ENCODE data around the gene TRIM17. TPM values are rescaled to one million over a fixed set of nuclear protein-coding genes. Genes with fewer than 3 reads are reported as not detected.

Gene TRIM17
- total RNA-seq, 1 donor from 2014 or later: 2.6 TPM

- DNase-seq (no peak), ATAC-seq (no peak)
- no peak overlapping the region for H3K27ac ChIP-seq
- TF ChIP-seq CTCF (IDR thresholded peaks at IDR 0.05): no peak
- H3K36me3 ChIP-seq: no peaks in the 10 kb centered on the region
- intact Hi-C loops (cut with DNase I): no loop called here
- H3K4me1 ChIP-seq: no peaks in the 10 kb centered on the region
- H3K27me3 ChIP-seq: peaks cover 8% of the 10 kb centered on the region
- H3K9me3 ChIP-seq: no peaks in the 10 kb centered on the region
- H3K4me3 ChIP-seq: no peak overlapping the region
Observed at GRCh38 chr1:228429007-228429406, 12.3 kb upstream of the TRIM17 start.

- ATAC-seq (no peak), DNase-seq (no peak)
- intact Hi-C loops (cut with DNase I): no loop called here
- no peaks in the 10 kb centered on the region for H3K36me3 ChIP-seq
- no peaks in the 10 kb centered on the region for H3K4me1 ChIP-seq
- TF ChIP-seq CTCF (IDR thresholded peaks at IDR 0.05): no peak
- no peak overlapping the region for H3K4me3 ChIP-seq
- no peaks in the 10 kb centered on the region for H3K9me3 ChIP-seq
- H3K27ac ChIP-seq: no peak overlapping the region
- H3K27me3 ChIP-seq: peaks cover 8% of the 10 kb centered on the region
Observed at GRCh38 chr1:228428412-228428811, 11.8 kb upstream of the TRIM17 start.

GRCh38 chr1:228426518-228427175 is 10.0 kb upstream of the TRIM17 start:
- Histone ChIP-seq H3K27me3 (no peaks in the 10 kb centered on the region), H3K36me3 (no peaks in the 10 kb centered on the region), H3K9me3 (no peaks in the 10 kb centered on the region), H3K4me3 (no peak overlapping the region), H3K27ac (no peak overlapping the region), H3K4me1 (no peaks in the 10 kb centered on the region)
- DNase-seq (no peak), ATAC-seq (no peak)
- intact Hi-C loops (cut with DNase I): no loop called here
- TF ChIP-seq CTCF (IDR thresholded peaks at IDR 0.05): no peak

GRCh38 chr1:228424685-228425660 is 8.3 kb upstream of the TRIM17 start:
- ATAC-seq (no peak), DNase-seq (no peak)
- H3K27ac ChIP-seq: no peak overlapping the region
- no peaks in the 10 kb centered on the region for H3K9me3 ChIP-seq
- no peak for TF ChIP-seq CTCF (IDR thresholded peaks at IDR 0.05)
- intact Hi-C loops (cut with DNase I): no loop called here
- no peaks in the 10 kb centered on the region for H3K36me3 ChIP-seq
- no peaks in the 10 kb centered on the region for H3K27me3 ChIP-seq
- H3K4me1 ChIP-seq: no peaks in the 10 kb centered on the region
- no peak overlapping the region for H3K4me3 ChIP-seq

- no peak overlapping the region for H3K4me3 ChIP-seq
- no peaks in the 10 kb centered on the region for H3K36me3 ChIP-seq
- no peak for ATAC-seq
- no peak overlapping the region for H3K27ac ChIP-seq
- TF ChIP-seq CTCF (IDR thresholded peaks at IDR 0.05): no peak
- intact Hi-C loops (cut with DNase I): no loop called here
- no peak for DNase-seq
- H3K4me1 ChIP-seq: no peaks in the 10 kb centered on the region
- H3K9me3 ChIP-seq: no peaks in the 10 kb centered on the region
- H3K27me3 ChIP-seq: peaks cover 6% of the 10 kb centered on the region
Observed at GRCh38 chr1:228423404-228424053, 6.9 kb upstream of the TRIM17 start.

Data from upper lobe of right lung (tissue), 1 donor.